Uterus (tissue), 2 donors: ENCODE data around the gene CSPG4.

Source experiments
- POLR2A ChIP-seq, 2 donors: fragments of 450-650 bp; IDR thresholded peaks; one replicate each; pipeline ENCODE4 v1.6.1; 2016; ENCODE audit warnings: antibody characterized with exemption in 2 of 2, mild to moderate bottlenecking in 1 of 2, moderate library complexity in 1 of 2
- TF ChIP-seq, protein P1 (sequence below), 4 experiments: fragments of 200-600 bp in 2 of 4; fragments of 450-650 bp in 2 of 4; sonication (generic) in 2 of 4; IDR thresholded peaks; one replicate each; pipeline ENCODE4 v1.5.1; 2016 to 2019; ENCODE audit warnings: antibody characterized with exemption in 4 of 4, mild to moderate bottlenecking in 2 of 4, moderate library complexity in 1 of 4

DNA sequence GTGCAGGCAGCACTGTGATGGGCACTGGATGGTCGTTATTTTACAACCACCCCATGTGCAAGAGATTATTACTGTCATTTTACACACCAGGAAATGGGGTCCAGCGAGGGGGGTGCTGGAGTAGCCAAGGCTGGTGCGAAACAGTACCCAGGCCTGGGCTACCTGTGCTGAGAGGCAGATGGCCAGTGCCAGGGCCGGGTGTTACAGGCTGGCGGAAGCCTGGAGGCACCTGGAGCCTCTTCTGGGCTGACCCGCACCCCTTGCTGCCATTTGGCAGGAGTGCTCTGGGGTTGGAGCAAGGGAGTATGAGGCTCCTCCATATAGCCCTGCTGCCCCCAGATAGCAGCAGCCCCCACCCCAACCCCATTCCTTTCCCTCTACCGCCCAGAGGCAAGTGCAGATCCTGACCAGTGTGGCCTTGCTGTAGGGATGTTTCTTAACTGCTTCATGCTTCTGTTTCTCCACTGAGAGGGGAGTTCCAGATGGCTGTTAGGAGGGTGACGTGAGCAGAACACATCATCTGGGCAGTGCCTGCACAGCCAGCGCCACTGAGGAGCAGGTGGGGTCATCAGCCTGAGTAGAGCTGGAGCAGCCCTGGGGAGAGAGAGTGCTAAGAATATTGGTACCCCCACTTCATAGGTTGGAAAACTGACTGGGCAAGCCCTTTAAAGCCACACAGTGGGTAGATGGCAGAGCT is 49.7 kb downstream of the CSPG4 start:
- TF ChIP-seq, protein P1, sequence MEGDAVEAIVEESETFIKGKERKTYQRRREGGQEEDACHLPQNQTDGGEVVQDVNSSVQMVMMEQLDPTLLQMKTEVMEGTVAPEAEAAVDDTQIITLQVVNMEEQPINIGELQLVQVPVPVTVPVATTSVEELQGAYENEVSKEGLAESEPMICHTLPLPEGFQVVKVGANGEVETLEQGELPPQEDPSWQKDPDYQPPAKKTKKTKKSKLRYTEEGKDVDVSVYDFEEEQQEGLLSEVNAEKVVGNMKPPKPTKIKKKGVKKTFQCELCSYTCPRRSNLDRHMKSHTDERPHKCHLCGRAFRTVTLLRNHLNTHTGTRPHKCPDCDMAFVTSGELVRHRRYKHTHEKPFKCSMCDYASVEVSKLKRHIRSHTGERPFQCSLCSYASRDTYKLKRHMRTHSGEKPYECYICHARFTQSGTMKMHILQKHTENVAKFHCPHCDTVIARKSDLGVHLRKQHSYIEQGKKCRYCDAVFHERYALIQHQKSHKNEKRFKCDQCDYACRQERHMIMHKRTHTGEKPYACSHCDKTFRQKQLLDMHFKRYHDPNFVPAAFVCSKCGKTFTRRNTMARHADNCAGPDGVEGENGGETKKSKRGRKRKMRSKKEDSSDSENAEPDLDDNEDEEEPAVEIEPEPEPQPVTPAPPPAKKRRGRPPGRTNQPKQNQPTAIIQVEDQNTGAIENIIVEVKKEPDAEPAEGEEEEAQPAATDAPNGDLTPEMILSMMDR (IDR thresholded peaks at IDR 0.05) = no peak
- no peak for TF ChIP-seq POLR2A (IDR thresholded peaks at IDR 0.05)
